Loucy (cell line): ENCODE measurements around the gene PPFIA3.

Experiments used
- H2AFZ ChIP-seq: fragments of 200-600 bp; sonication (generic); 2 replicates; pipeline ENCODE4 v1.6.0; 2016; ENCODE audit warnings: antibody characterized with exemption, mild to moderate bottlenecking, low read length, moderate library complexity
- H3F3A ChIP-seq: fragments of 200-600 bp; 2 replicates; pipeline ENCODE4 v1.6.0; 2016; ENCODE audit warnings: antibody characterized with exemption, low read depth, mild to moderate bottlenecking
- H3K27me3 ChIP-seq: fragments of 200-600 bp; sonication (generic); 2 replicates; pipeline ENCODE4 v1.6.1; 2014; ENCODE audit warnings: low read length, mild to moderate bottlenecking; ENCODE audit not compliant: insufficient read depth, poor library complexity, severe bottlenecking
- H3K36me3 ChIP-seq: fragments of 200-600 bp; sonication (generic); 2 replicates; pipeline ENCODE4 v1.6.1; 2016; ENCODE audit warnings: low read length; ENCODE audit not compliant: insufficient read depth
- H3K4me1 ChIP-seq: fragments of 200-600 bp; sonication (generic); 2 replicates; pipeline ENCODE4 v1.5.1; 2014; ENCODE audit warnings: low read length, mild to moderate bottlenecking; ENCODE audit not compliant: insufficient read depth, poor library complexity, severe bottlenecking
- H3K4me2 ChIP-seq: fragments of 200-600 bp; sonication (generic); 2 replicates; pipeline ENCODE4 v1.6.0; 2014; ENCODE audit warnings: antibody characterized with exemption, low read length, low read depth, mild to moderate bottlenecking; ENCODE audit not compliant: poor library complexity, severe bottlenecking
- H3K4me3 ChIP-seq: fragments of 200-600 bp; sonication (generic); 2 replicates; pipeline ENCODE4 v1.5.1; 2014; ENCODE audit warnings: low read length, mild to moderate bottlenecking, mixed read lengths; ENCODE audit not compliant: poor library complexity, severe bottlenecking
- H3K79me2 ChIP-seq: fragments of 200-600 bp; sonication (generic); 2 replicates; pipeline ENCODE4 v1.6.1; 2014; ENCODE audit warnings: low read length; ENCODE audit not compliant: insufficient read depth
- H3K9ac ChIP-seq: fragments of 200-600 bp; sonication (generic); 2 replicates; pipeline ENCODE4 v1.6.0; 2014; ENCODE audit warnings: mild to moderate bottlenecking, low read depth, low read length, moderate library complexity; ENCODE audit not compliant: poor library complexity, severe bottlenecking
- H3K9me2 ChIP-seq: fragments of 200-600 bp; sonication (generic); replicated peaks from 2 replicates; pipeline ENCODE4 v1.6.1; 2016; ENCODE audit warnings: low read depth, low read length, mixed read lengths
- H3K9me3 ChIP-seq: fragments of 200-600 bp; sonication (generic); 2 replicates; pipeline ENCODE4 v1.6.1; 2014; ENCODE audit warnings: mild to moderate bottlenecking, antibody characterized with exemption, low read length, low read depth; ENCODE audit not compliant: insufficient read depth
- H4K20me1 ChIP-seq: fragments of 200-600 bp; sonication (generic); 2 replicates; pipeline ENCODE4 v1.6.0; 2014; ENCODE audit warnings: antibody characterized with exemption, low read length, mild to moderate bottlenecking; ENCODE audit not compliant: insufficient read depth, poor library complexity, severe bottlenecking
- CTCF ChIP-seq: fragments of 200-600 bp; sonication (generic); conservative IDR thresholded peaks from 2 replicates; pipeline ENCODE4 v1.5.1; 2014; ENCODE audit warnings: mild to moderate bottlenecking, antibody characterized with exemption, low read length
- EZH2phosphoT487 ChIP-seq: fragments of 200-600 bp; IDR thresholded peaks from 2 replicates; pipeline ENCODE4 v1.6.1; 2018; ENCODE audit warnings: antibody characterized with exemption, mild to moderate bottlenecking, moderate library complexity, borderline replicate concordance

The PPFIA3 gene

DNA sequence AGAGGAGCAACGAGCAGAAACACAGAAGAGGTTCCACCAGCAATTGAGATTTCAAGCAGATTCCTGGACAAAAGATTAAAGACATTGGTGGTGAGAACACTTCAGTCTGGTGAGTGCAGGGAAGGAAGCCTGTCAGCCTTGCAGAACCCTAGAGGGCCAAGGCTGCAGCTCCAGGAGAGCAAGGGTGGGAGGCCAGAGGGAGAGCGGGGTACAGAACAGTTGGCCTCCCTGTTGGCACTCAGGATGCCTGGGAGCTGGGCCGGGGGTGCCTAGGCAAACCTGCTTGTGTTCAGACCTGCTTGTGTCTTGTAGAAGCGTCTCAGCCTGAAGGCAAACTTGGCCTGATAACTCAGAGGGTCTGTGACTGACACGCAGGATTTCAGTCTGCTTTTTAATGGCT, 10.3 kb upstream of the PPFIA3 start:
- Histone ChIP-seq H3K36me3 (peaks cover 59% of the 10 kb centered on the region; the same call in 1 of the 2 replicates), H4K20me1 (peaks cover 14% of the 10 kb centered on the region)

GRCh38 chr19:49109569-49110233, 9.6 kb upstream of the PPFIA3 start:
- Histone ChIP-seq H3K9ac (no peak overlapping the region), H3K4me1 (peaks cover 6% of the 10 kb centered on the region), H2AFZ (no peak overlapping the region), H3K4me3 (no peak overlapping the region), H3K9me3 (no peaks in the 10 kb centered on the region), H3F3A (peaks cover 12% of the 10 kb centered on the region; the same call in 1 of the 2 replicates), H3K79me2 (no peaks in the 10 kb centered on the region), H3K4me2 (no peak overlapping the region), H3K36me3 (peaks cover 52% of the 10 kb centered on the region; the same call in 1 of the 2 replicates), H3K9me2 (no peaks in the 10 kb centered on the region), H4K20me1 (peaks cover 8% of the 10 kb centered on the region), H3K27me3 (no peaks in the 10 kb centered on the region)
- no peak for TF ChIP-seq CTCF
- no peak for TF ChIP-seq EZH2phosphoT487

More for the DNA sequence above, 10.3 kb upstream of the PPFIA3 start:
- H3K4me2 ChIP-seq, result no peak overlapping the region
- no peaks in the 10 kb centered on the region for H3K79me2 ChIP-seq
- H3K9me3 ChIP-seq, result no peaks in the 10 kb centered on the region
- H2AFZ ChIP-seq, result no peak overlapping the region
- no peaks in the 10 kb centered on the region for H3K27me3 ChIP-seq
- H3F3A ChIP-seq, result peaks cover 12% of the 10 kb centered on the region; the same call in 1 of the 2 replicates
- peaks cover 4% of the 10 kb centered on the region for H3K4me1 ChIP-seq
- no peak overlapping the region for H3K9ac ChIP-seq
- TF ChIP-seq EZH2phosphoT487, result no peak
- TF ChIP-seq CTCF, result no peak
- no peak overlapping the region for H3K4me3 ChIP-seq
- no peaks in the 10 kb centered on the region for H3K9me2 ChIP-seq

DNA sequence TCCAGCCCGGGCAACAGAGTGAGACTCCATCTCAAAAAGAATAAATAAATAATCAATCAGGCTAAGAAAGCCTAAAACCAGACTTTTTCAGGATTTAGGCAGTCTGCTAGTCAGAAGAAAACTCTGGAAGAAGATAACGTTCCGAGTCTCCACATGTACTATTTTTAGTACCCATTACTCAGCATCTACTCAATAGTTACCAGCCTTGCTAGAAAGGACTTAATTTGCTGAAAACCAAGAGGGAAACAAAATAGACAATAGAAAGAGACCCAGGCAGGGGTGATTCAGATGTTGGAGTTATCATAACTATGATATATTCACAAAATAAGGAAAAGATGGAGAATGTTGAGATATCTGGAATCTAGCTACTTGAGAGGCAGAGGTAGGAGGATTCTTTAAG, 8.8 kb upstream of the PPFIA3 start:
- Histone ChIP-seq H3K36me3 (peaks cover 44% of the 10 kb centered on the region; the same call in 1 of the 2 replicates), H3K4me2 (no peak overlapping the region), H3K9me3 (no peaks in the 10 kb centered on the region), H3K4me1 (peaks cover 12% of the 10 kb centered on the region), H3K79me2 (no peaks in the 10 kb centered on the region), H3F3A (peaks cover 9% of the 10 kb centered on the region; the same call in 1 of the 2 replicates), H3K27me3 (no peaks in the 10 kb centered on the region), H3K4me3 (no peak overlapping the region), H4K20me1 (peaks cover 8% of the 10 kb centered on the region), H3K9ac (no peak overlapping the region), H3K9me2 (no peaks in the 10 kb centered on the region), H2AFZ (no peak overlapping the region)
- TF ChIP-seq CTCF (no peak), EZH2phosphoT487 (no peak)
